Stomach (tissue), 4 donors: ENCODE data around the gene MARCKSL1.

ENCODE experiments used
- CTCF ChIP-seq, 7 experiments: fragments of 450-650 bp in 4 of 7; fragments of 200-600 bp in 3 of 7; sonication (generic) in 3 of 7; IDR thresholded peaks; one replicate each; pipeline ENCODE4 v1.5.1; 2016 to 2019; ENCODE audit warnings: antibody characterized with exemption in 7 of 7, control low read depth in 2 of 7, mild to moderate bottlenecking in 1 of 7
- POLR2A ChIP-seq, 4 donors: fragments of 450-650 bp; IDR thresholded peaks; one replicate each; pipeline ENCODE4 v1.6.1; 2016; ENCODE audit warnings: antibody characterized with exemption in 4 of 4, control low read depth in 2 of 4, mild to moderate bottlenecking in 1 of 4, moderate library complexity in 1 of 4

- TF ChIP-seq CTCF (IDR thresholded peaks at IDR 0.05) (no peak), POLR2A (IDR thresholded peaks at IDR 0.05) (no peak)
Measured at GRCh38 chr1:32349211-32349708, 13.2 kb upstream of the MARCKSL1 start.
